ENCODE data around the gene ZPBP2.
"Not testable (repeated sequence)": the region's sequence is repeated elsewhere in the genome, so short reads cannot be mapped to it uniquely, and the experiment has no call there.

Gene ZPBP2

GRCh38 chr17:39845052-39845846, 22.8 kb upstream of the ZPBP2 start:
- TF ChIP-seq TSHZ2 (CRISPR knock-in tag; IDR thresholded peaks at IDR 0.05) (no peak), ZFP30 (CRISPR knock-in tag; IDR thresholded peaks at IDR 0.05) (no peak), GLIS3 (CRISPR knock-in tag; IDR thresholded peaks at IDR 0.05) (no peak), ZNF70 (CRISPR knock-in tag; IDR thresholded peaks at IDR 0.05) (no peak), ARNTL (CRISPR knock-in tag; IDR thresholded peaks at IDR 0.05; ENCODE audit: borderline replicate concordance, low read depth) (no peak), CSRNP3 (CRISPR knock-in tag; IDR thresholded peaks at IDR 0.05) (no peak), CSDC2 (CRISPR knock-in tag; IDR thresholded peaks at IDR 0.05) (no peak)
- ATAC-seq: no peak

- TF ChIP-seq ISL1 (CRISPR knock-in tag; IDR thresholded peaks at IDR 0.05) (no peak), ESRRG (CRISPR knock-in tag; IDR thresholded peaks at IDR 0.05) (no peak), PATZ1 (CRISPR knock-in tag; IDR thresholded peaks at IDR 0.05; ENCODE audit: borderline replicate concordance) (no peak), TSHZ2 (CRISPR knock-in tag; IDR thresholded peaks at IDR 0.05) (no peak), PPARA (CRISPR knock-in tag; IDR thresholded peaks at IDR 0.05; ENCODE audit: borderline replicate concordance) (no peak), TOX (CRISPR knock-in tag; IDR thresholded peaks at IDR 0.05; ENCODE audit: borderline replicate concordance) (no peak), ZNF565 (CRISPR knock-in tag; conservative IDR thresholded peaks at IDR 0.05; ENCODE audit: low read depth) (no peak), GLIS3 (CRISPR knock-in tag; IDR thresholded peaks at IDR 0.05) (no peak), SNAI2 (CRISPR knock-in tag; IDR thresholded peaks at IDR 0.05) (no peak), ARNTL (CRISPR knock-in tag; IDR thresholded peaks at IDR 0.05; ENCODE audit: borderline replicate concordance, low read depth) (no peak), CSDC2 (CRISPR knock-in tag; IDR thresholded peaks at IDR 0.05) (no peak), ZFP3 (CRISPR knock-in tag; IDR thresholded peaks at IDR 0.05) (no peak), TCF4 (CRISPR knock-in tag; IDR thresholded peaks at IDR 0.05; ENCODE audit: borderline replicate concordance) (no peak), ZNF70 (CRISPR knock-in tag; IDR thresholded peaks at IDR 0.05) (no peak), ZFP30 (CRISPR knock-in tag; IDR thresholded peaks at IDR 0.05) (no peak)
- ATAC-seq: no peak
These were observed 21.8 kb upstream of the ZPBP2 start for GRCh38 chr17:39846205-39846604.

- TF ChIP-seq CSDC2 (CRISPR knock-in tag; IDR thresholded peaks at IDR 0.05) (no peak), ZC3H10 (CRISPR knock-in tag; IDR thresholded peaks at IDR 0.05) (no peak), ZNF8 (CRISPR knock-in tag; IDR thresholded peaks at IDR 0.05) (no peak), CREB5 (CRISPR knock-in tag; IDR thresholded peaks at IDR 0.05; ENCODE audit: low read depth) (no peak), ZNF70 (CRISPR knock-in tag; IDR thresholded peaks at IDR 0.05) (no peak), OSR1 (CRISPR knock-in tag; IDR thresholded peaks at IDR 0.05) (no peak), ZFP3 (CRISPR knock-in tag; IDR thresholded peaks at IDR 0.05) (no peak)
- ATAC-seq: no peak
These were observed 19.4 kb upstream of the ZPBP2 start for GRCh38 chr17:39848600-39848999.

GRCh38 chr17:39850186-39850585, 17.8 kb upstream of the ZPBP2 start:
- ATAC-seq: not testable (repeated sequence)

Measured in SK-N-SH treated with all-trans-retinoic acid at 6 μM for 48 hours (cell line).